ENCODE results near the gene GHRL. TPM values are rescaled to one million over a fixed set of nuclear protein-coding genes. Genes with fewer than 3 reads are reported as not detected.

Gene GHRL
- total RNA-seq, 1 experiment from 2014 or later, result not detected

- H3K9me2 ChIP-seq (ENCODE audit: insufficient read depth), result no peaks in the 10 kb centered on the region
- no peaks in the 10 kb centered on the region for H3K4me1 ChIP-seq (replicated peaks; ENCODE audit: insufficient read depth)
- H3K4me2 ChIP-seq, result no peak overlapping the region
- peaks cover 11% of the 10 kb centered on the region for H4K20me1 ChIP-seq (ENCODE audit: insufficient read depth)
- peaks cover 3% of the 10 kb centered on the region; the same call in 1 of the 2 replicates for H3F3A ChIP-seq (ENCODE audit: insufficient read depth, low read depth)
- H3K27me3 ChIP-seq (ENCODE audit: insufficient read depth, low read depth), result no peaks in the 10 kb centered on the region
- H3K36me3 ChIP-seq (ENCODE audit: low read depth), result peaks cover 24% of the 10 kb centered on the region; the same call in 1 of the 2 replicates
- H2AFZ ChIP-seq, result no peak overlapping the region
- BruUV-seq (replicated peaks), result no TSS peak
- intact Hi-C loops (cut with micrococcal nuclease; ENCODE audit: unreplicated experiment), result no loop called here
- POLR2A ChIA-PET (ENCODE audit: unreplicated experiment), result no interaction called here
- peaks cover 23% of the 10 kb centered on the region for H3K79me2 ChIP-seq (ENCODE audit: low read depth)
- no peak for DNase-seq
- no peak overlapping the region for H3K27ac ChIP-seq
- no peaks in the 10 kb centered on the region for H3K9me3 ChIP-seq (ENCODE audit: insufficient read depth, low read depth)
- TF ChIP-seq, protein P1, sequence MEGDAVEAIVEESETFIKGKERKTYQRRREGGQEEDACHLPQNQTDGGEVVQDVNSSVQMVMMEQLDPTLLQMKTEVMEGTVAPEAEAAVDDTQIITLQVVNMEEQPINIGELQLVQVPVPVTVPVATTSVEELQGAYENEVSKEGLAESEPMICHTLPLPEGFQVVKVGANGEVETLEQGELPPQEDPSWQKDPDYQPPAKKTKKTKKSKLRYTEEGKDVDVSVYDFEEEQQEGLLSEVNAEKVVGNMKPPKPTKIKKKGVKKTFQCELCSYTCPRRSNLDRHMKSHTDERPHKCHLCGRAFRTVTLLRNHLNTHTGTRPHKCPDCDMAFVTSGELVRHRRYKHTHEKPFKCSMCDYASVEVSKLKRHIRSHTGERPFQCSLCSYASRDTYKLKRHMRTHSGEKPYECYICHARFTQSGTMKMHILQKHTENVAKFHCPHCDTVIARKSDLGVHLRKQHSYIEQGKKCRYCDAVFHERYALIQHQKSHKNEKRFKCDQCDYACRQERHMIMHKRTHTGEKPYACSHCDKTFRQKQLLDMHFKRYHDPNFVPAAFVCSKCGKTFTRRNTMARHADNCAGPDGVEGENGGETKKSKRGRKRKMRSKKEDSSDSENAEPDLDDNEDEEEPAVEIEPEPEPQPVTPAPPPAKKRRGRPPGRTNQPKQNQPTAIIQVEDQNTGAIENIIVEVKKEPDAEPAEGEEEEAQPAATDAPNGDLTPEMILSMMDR (conservative IDR thresholded peaks at IDR 0.05), result no peak
- no peak for TF ChIP-seq EZH2 (IDR thresholded peaks at IDR 0.05; ENCODE audit: low read depth)
- H3K4me3 ChIP-seq, result no peak overlapping the region
- CTCF ChIA-PET, result no interaction called here
These were observed 30.7 kb downstream of the GHRL start for GRCh38 chr3:10262027-10262426.

GRCh38 chr3:10260211-10260701 is 32.5 kb downstream of the GHRL start:
- BruUV-seq (replicated peaks), result no TSS peak
- Histone ChIP-seq H3K4me3 (no peak overlapping the region), H3K9me2 (ENCODE audit: insufficient read depth) (no peaks in the 10 kb centered on the region), H3F3A (ENCODE audit: insufficient read depth, low read depth) (peaks cover 3% of the 10 kb centered on the region; the same call in 1 of the 2 replicates), H3K4me1 (replicated peaks; ENCODE audit: insufficient read depth) (no peaks in the 10 kb centered on the region), H3K79me2 (ENCODE audit: low read depth) (peaks cover 21% of the 10 kb centered on the region), H4K20me1 (ENCODE audit: insufficient read depth) (peaks cover 15% of the 10 kb centered on the region), H3K27ac (no peak overlapping the region), H3K27me3 (ENCODE audit: insufficient read depth, low read depth) (no peaks in the 10 kb centered on the region), H3K4me2 (no peak overlapping the region), H2AFZ (no peak overlapping the region), H3K9me3 (ENCODE audit: insufficient read depth, low read depth) (no peaks in the 10 kb centered on the region), H3K36me3 (ENCODE audit: low read depth) (peaks cover 22% of the 10 kb centered on the region)
- TF ChIP-seq, protein P1 (conservative IDR thresholded peaks at IDR 0.05), result no peak
- TF ChIP-seq EZH2 (IDR thresholded peaks at IDR 0.05; ENCODE audit: low read depth), result no peak
- no peak for DNase-seq
- intact Hi-C loops (cut with micrococcal nuclease; ENCODE audit: unreplicated experiment), result no loop called here
- ChIA-PET CTCF (no interaction called here), POLR2A (ENCODE audit: unreplicated experiment) (no interaction called here)

DNA sequence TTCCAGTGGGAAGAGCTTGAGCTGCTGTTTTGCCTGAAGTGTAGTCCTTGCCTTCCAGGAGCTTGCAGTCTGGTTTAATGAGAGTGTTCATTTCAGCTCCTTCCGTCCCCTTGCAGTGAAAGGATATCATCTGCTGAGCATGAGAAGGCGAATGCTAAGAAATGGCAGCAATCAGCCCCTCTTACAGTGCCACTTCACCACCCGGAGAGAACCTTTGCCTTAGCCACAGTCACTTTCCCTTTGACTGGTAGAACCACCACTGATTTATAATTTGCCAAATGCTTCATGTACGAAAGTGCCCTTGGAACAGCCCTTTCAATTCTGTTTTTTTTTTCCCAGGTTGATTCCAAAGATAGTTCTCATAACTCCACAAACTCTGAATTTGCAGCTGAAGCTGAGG is 32.9 kb downstream of the GHRL start:
- Histone ChIP-seq H3K27ac (no peak overlapping the region), H3K27me3 (ENCODE audit: insufficient read depth, low read depth) (no peaks in the 10 kb centered on the region), H3K4me2 (no peak overlapping the region), H3K79me2 (ENCODE audit: low read depth) (peaks cover 21% of the 10 kb centered on the region), H3K9me2 (ENCODE audit: insufficient read depth) (no peaks in the 10 kb centered on the region), H4K20me1 (ENCODE audit: insufficient read depth) (peaks cover 18% of the 10 kb centered on the region), H3K4me1 (replicated peaks; ENCODE audit: insufficient read depth) (no peaks in the 10 kb centered on the region), H3K9me3 (ENCODE audit: insufficient read depth, low read depth) (no peaks in the 10 kb centered on the region), H2AFZ (no peak overlapping the region), H3K4me3 (no peak overlapping the region), H3F3A (ENCODE audit: insufficient read depth, low read depth) (peaks cover 3% of the 10 kb centered on the region; the same call in 1 of the 2 replicates), H3K36me3 (ENCODE audit: low read depth) (peaks cover 22% of the 10 kb centered on the region)
- ChIA-PET CTCF (no interaction called here), POLR2A (ENCODE audit: unreplicated experiment) (no interaction called here)
- intact Hi-C loops (cut with micrococcal nuclease; ENCODE audit: unreplicated experiment), result no loop called here
- no peak for TF ChIP-seq EZH2 (IDR thresholded peaks at IDR 0.05; ENCODE audit: low read depth)
- TF ChIP-seq, protein P1 (conservative IDR thresholded peaks at IDR 0.05), result no peak
- no peak for DNase-seq
- BruUV-seq (replicated peaks), result no TSS peak

Data from PC-9 (cell line).